Right lobe of liver (tissue), 6 donors: ENCODE results near the gene USP47. TPM values are rescaled to one million over a fixed set of nuclear protein-coding genes. Genes with fewer than 3 reads are reported as not detected.

ENCODE experiments used
- ATAC-seq, 4 donors: fragments of 200-7000 bp; cut with Tn5 transposase; one replicate each; pipeline ENCODE4 v1.9.1; 2020; ENCODE audit warnings: mild to moderate bottlenecking in 4 of 4, moderate library complexity in 4 of 4
- DNase-seq, 3 donors: peaks; one replicate each; pipeline ENCODE4 v3.0.0-alpha.2; 2020
- H3K27ac ChIP-seq, 3 donors: fragments of 200-600 bp; one replicate each; pipeline ENCODE4 v1.8.0; 2022
- H3K27me3 ChIP-seq, 2 donors: fragments of 200-600 bp; one replicate each; pipeline ENCODE4 v1.8.0; 2022
- H3K36me3 ChIP-seq, 4 donors: fragments of 200-600 bp; sonication (generic) in 1 of 4; one replicate each; pipeline versions ENCODE4 v1.5.1 to v1.8.0; 2017 to 2022; ENCODE audit warnings: control low read depth in 1 of 4
- H3K4me1 ChIP-seq, 4 donors: fragments of 200-600 bp; sonication (generic) in 1 of 4; one replicate each; pipeline versions ENCODE4 v1.5.1 to v1.8.0; 2017 to 2022; ENCODE audit warnings: control low read depth in 1 of 4
- H3K4me3 ChIP-seq, 3 donors: fragments of 200-600 bp; one replicate each; pipeline ENCODE4 v1.8.0; 2022
- H3K9me3 ChIP-seq, 4 donors: fragments of 200-600 bp; sonication (generic) in 1 of 4; one replicate each; pipeline versions ENCODE4 v1.5.1 to v1.8.0; 2017 to 2022; ENCODE audit warnings: control low read depth in 1 of 4
- CTCF ChIP-seq, 4 donors: fragments of 200-600 bp in 3 of 4; fragments of 450-650 bp in 1 of 4; IDR thresholded peaks; one replicate each; pipeline versions ENCODE4 v1.5.1 to v1.8.0; 2016 to 2022; ENCODE audit warnings: antibody characterized with exemption in 4 of 4, mild to moderate bottlenecking in 2 of 4
- POLR2A ChIP-seq: fragments of 450-650 bp; IDR thresholded peaks from one replicate; pipeline ENCODE4 v1.6.1; 2017; ENCODE audit warnings: antibody characterized with exemption, mild to moderate bottlenecking
- WGBS: methylation state at CpG from one replicate; pipeline ENCODE4 v1.1.6; 2018; ENCODE audit warnings: low coverage, low lambda C conversion rate; ENCODE audit not compliant: insufficient coverage; ENCODE audit errors: missing lambda C conversion rate; 5-methylcytosine and 5-hydroxymethylcytosine counted together
- intact Hi-C, 2 donors: fragments of 100-400 bp; cut with DNase I; formaldehyde crosslinking; loops; one replicate each; pipeline versions ENCODE4 v1.11.2 to v1.14.1; 2022
- total RNA-seq, 6 experiments: library from RNA; depleted of rRNA in 2 of 6; stranded (reverse); fragments of >200 nt in 2 of 6; fragmentation: NEBNext Ultra II Directional in 3 of 6; extraction: Animal tissue kit (Norgen Biotek cat#: 25700) in 3 of 6; gene quantifications; one replicate each; pipeline versions ENCODE4 v1.1.0 to v1.2.4, GENCODE V29; 2016 to 2023
- donor health status: DM: no; HTN: yes; CAD: no.
- donor health status: DM: no; HTN: no; CAD: no.
- donor health status: DM: no; HTN: no; CAD: no.
- donor health status: DM: no; HTN: yes; CAD: no.
- donor health status: DM: no; HTN: yes; CAD: no.

USP47 gene
- total RNA-seq, 6 experiments from 2014 or later: 25.2 to 38.1 (median 29.6) TPM

DNA sequence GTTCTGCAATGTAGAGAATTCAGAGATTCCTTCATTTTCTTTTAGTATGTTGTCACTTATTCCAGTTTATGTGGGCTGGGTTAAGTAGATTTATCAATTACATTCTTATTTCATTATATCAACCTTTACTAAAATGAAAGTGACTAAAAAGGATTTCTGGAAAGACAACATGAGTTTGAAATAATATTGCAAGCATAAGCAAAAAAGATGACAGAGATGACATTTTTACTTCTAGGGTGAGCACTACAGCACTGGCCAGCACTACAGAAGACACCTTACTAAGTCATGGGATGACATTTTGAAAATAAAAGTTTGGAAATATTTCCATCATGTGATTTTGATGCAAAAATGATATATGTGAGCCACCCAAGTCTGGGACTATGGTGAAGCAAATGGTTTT is 2.1 kb upstream of the USP47 start:
- Histone ChIP-seq H3K4me3 (no peak overlapping the region), H3K9me3 (no peaks in the 10 kb centered on the region), H3K27ac (no peak overlapping the region), H3K4me1 (peaks cover 0 to 12% (median 5%) of the 10 kb centered on the region in 4 donors), H3K36me3 (no peaks in the 10 kb centered on the region), H3K27me3 (no peaks in the 10 kb centered on the region)
- no peak for ATAC-seq
- TF ChIP-seq POLR2A (no peak), CTCF (IDR thresholded peaks at IDR 0.05) (no peak)
- DNase-seq: no peak
- intact Hi-C loops: no loop called here

DNA sequence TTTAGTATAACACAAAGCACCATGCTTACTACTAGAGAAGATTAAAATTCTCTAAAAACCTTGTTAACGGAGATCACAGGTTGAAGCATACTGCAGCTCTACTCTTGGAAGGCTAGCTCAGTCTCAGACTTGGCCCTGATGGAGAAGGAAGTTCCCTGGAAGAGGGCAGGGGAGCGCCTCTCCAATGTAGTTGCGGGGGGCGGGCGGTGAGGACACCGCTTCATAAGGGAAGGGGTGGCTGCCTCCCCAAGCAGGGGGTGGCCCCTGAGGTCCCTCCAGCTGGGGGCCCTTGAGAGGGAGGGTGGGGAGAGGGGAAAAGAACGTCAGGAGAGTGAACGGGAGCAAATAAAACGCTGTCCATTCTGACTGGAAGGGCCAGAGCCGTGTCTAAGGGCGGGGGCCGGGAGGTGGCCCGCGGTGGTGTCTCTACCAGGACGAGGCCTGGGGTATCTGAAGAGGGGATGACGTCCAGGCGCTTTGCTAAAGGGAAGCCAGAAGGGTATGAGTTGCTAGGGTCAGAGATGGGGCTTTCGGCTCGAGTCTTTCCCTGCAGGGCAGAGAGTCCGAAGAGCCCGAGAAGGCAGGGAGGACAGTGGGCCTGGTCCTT is 553 bp upstream of the USP47 start:
- WGBS: 2% methylated on average over 21 of the region's 21 CpGs
- peak overlapping the region; percentile 73 to 79 (median 75) for H3K4me3 ChIP-seq
- H3K4me1 ChIP-seq: peaks cover 0 to 27% (median 11%) of the 10 kb centered on the region in 4 donors
- intact Hi-C loops: no loop called here
- H3K9me3 ChIP-seq: no peaks in the 10 kb centered on the region
- H3K27ac ChIP-seq: peak overlapping the region; percentile 98 to 99 (median 98)
- no peaks in the 10 kb centered on the region for H3K36me3 ChIP-seq
- TF ChIP-seq POLR2A (no peak), CTCF (IDR thresholded peaks at IDR 0.05) (no peak)
- DNase-seq (peak; percentile 65 to 72 (median 68)), ATAC-seq (peak; percentile 65 to 78 (median 73))
- H3K27me3 ChIP-seq: no peaks in the 10 kb centered on the region

- TF ChIP-seq POLR2A: peak; percentile 45
- no peak for TF ChIP-seq CTCF (IDR thresholded peaks at IDR 0.05)
- intact Hi-C loops: no loop called here
- Histone ChIP-seq H3K27ac (peak overlapping the region; percentile 98 to 99 (median 98)), H3K4me3 (peak overlapping the region; percentile 73 to 79 (median 75)), H3K9me3 (no peaks in the 10 kb centered on the region), H3K27me3 (no peaks in the 10 kb centered on the region), H3K36me3 (no peaks in the 10 kb centered on the region), H3K4me1 (peaks cover 0 to 28% (median 12%) of the 10 kb centered on the region in 4 donors)
- peak; percentile 56 to 76 (median 69) for ATAC-seq
- peak in 2 of 3 donors; percentile 64 to 70 for DNase-seq
- 0% methylated on average over 17 of the region's 18 CpGs for WGBS
These were observed 743 bp downstream of the USP47 start for GRCh38 chr11:11842421-11843008.

DNA sequence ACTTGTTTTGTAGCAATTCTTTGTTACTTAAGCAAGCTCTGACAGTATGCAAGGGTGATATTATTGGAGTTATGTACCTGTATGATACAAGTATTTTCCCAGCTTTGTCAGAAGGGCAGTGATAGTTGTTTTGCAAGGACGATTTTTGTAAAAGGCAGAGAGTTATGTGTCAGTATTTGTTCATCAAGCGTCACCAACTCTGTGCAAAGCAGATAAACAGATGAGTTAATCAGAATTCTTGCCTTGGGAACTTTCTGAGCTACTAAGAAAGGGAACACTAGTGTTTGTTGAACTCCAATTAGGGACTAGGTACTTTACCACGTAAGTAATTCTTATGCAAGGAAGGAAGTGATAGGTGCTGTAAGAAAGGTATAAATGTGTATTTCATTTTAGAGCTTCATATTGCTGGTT is 1.4 kb downstream of the USP47 start:
- ATAC-seq: peak in 3 of 4 donors; percentile 12 to 54 (median 18)
- no peak for DNase-seq
- WGBS: 0% methylated on average over 3 of the region's 3 CpGs
- TF ChIP-seq POLR2A: peak; percentile 50
- TF ChIP-seq CTCF (IDR thresholded peaks at IDR 0.05): no peak
- Histone ChIP-seq H3K27ac (peak overlapping the region; percentile 98 to 99 (median 98)), H3K4me3 (peak overlapping the region; percentile 73 to 79 (median 75)), H3K9me3 (no peaks in the 10 kb centered on the region), H3K27me3 (no peaks in the 10 kb centered on the region), H3K36me3 (no peaks in the 10 kb centered on the region), H3K4me1 (peaks cover 0 to 28% (median 12%) of the 10 kb centered on the region in 4 donors)
- intact Hi-C loops: no loop called here
